Upper lobe of right lung (tissue), 1 donor: ENCODE data around the gene WDTC1. TPM values are rescaled to one million over a fixed set of nuclear protein-coding genes. Genes with fewer than 3 reads are reported as not detected.
"Not testable (repeated sequence)": the region's sequence is repeated elsewhere in the genome, so short reads cannot be mapped to it uniquely, and the experiment has no call there.

ENCODE experiments used
- ATAC-seq: fragments of 200-7000 bp; cut with Tn5 transposase; one replicate; pipeline ENCODE4 v1.9.1; 2020; ENCODE audit warnings: mild to moderate bottlenecking, moderate library complexity
- DNase-seq: peaks from one replicate; pipeline ENCODE4 v3.0.0-alpha.2; 2020
- H3K27ac ChIP-seq: fragments of 200-600 bp; one replicate; pipeline ENCODE4 v1.8.0; 2022
- H3K27me3 ChIP-seq: fragments of 200-600 bp; one replicate; pipeline ENCODE4 v1.8.0; 2022; ENCODE audit warnings: mild to moderate bottlenecking
- H3K36me3 ChIP-seq: fragments of 200-600 bp; one replicate; pipeline ENCODE4 v1.8.0; 2022
- H3K4me1 ChIP-seq: fragments of 200-600 bp; one replicate; pipeline ENCODE4 v1.8.0; 2022
- H3K4me3 ChIP-seq: fragments of 200-600 bp; one replicate; pipeline ENCODE4 v1.8.0; 2022; ENCODE audit warnings: mild to moderate bottlenecking
- H3K9me3 ChIP-seq: fragments of 200-600 bp; one replicate; pipeline ENCODE4 v1.8.0; 2022
- CTCF ChIP-seq: fragments of 200-600 bp; IDR thresholded peaks from one replicate; pipeline ENCODE4 v1.8.0; 2022; ENCODE audit warnings: antibody characterized with exemption
- intact Hi-C: fragments of 100-400 bp; cut with DNase I; formaldehyde crosslinking; loops from one replicate; pipeline ENCODE4 v1.11.0; 2022
- total RNA-seq: library from RNA; stranded (reverse); fragmentation: NEBNext Ultra II Directional; extraction: Animal tissue kit (Norgen Biotek cat#: 25700); gene quantifications from one replicate; pipeline ENCODE4 v1.2.1, GENCODE V29; 2021
- donor health status: DM: no; HTN: yes; CAD: no; lungs with severe emphysema.

The WDTC1 gene
- total RNA-seq, 1 donor from 2014 or later: 44.1 TPM

GRCh38 chr1:27284425-27285273, 50.2 kb downstream of the WDTC1 start:
- Histone ChIP-seq H3K36me3 (peaks cover 29% of the 10 kb centered on the region), H3K9me3 (no peaks in the 10 kb centered on the region), H3K4me1 (no peaks in the 10 kb centered on the region), H3K27me3 (no peaks in the 10 kb centered on the region), H3K4me3 (no peak overlapping the region), H3K27ac (no peak overlapping the region)
- TF ChIP-seq CTCF: peak; percentile 89
- intact Hi-C loops: loop anchor here (2.0 to 10.0 kb wide), 2 partner anchors 90 to 182 kb away; no protein-coding TSS in a partner anchor
- DNase-seq (peak; percentile 84), ATAC-seq (peak; percentile 98)

GRCh38 chr1:27285274-27285660, 50.8 kb downstream of the WDTC1 start:
- DNase-seq (no peak), ATAC-seq (no peak)
- no peak overlapping the region for H3K27ac ChIP-seq
- intact Hi-C loops: loop anchor here (2.0 to 10.0 kb wide), 2 partner anchors 90 to 182 kb away; no protein-coding TSS in a partner anchor
- no peak overlapping the region for H3K4me3 ChIP-seq
- no peaks in the 10 kb centered on the region for H3K4me1 ChIP-seq
- TF ChIP-seq CTCF: no peak
- H3K27me3 ChIP-seq: no peaks in the 10 kb centered on the region
- peaks cover 31% of the 10 kb centered on the region for H3K36me3 ChIP-seq
- no peaks in the 10 kb centered on the region for H3K9me3 ChIP-seq

- not testable (repeated sequence) for DNase-seq, ATAC-seq, H3K27ac ChIP-seq, H3K9me3 ChIP-seq, H3K4me1 ChIP-seq, H3K4me3 ChIP-seq, H3K27me3 ChIP-seq
- intact Hi-C loops: loop anchor here (2.0 to 10.0 kb wide), 2 partner anchors 91 to 183 kb away; no protein-coding TSS in a partner anchor
- peaks cover 37% of the 10 kb centered on the region for H3K36me3 ChIP-seq
These were observed 51.4 kb downstream of the WDTC1 start for GRCh38 chr1:27285821-27286220.

- not testable (repeated sequence) for H3K27me3 ChIP-seq, H3K4me3 ChIP-seq, ATAC-seq, H3K9me3 ChIP-seq, H3K4me1 ChIP-seq, H3K27ac ChIP-seq, DNase-seq
- peaks cover 53% of the 10 kb centered on the region for H3K36me3 ChIP-seq
- intact Hi-C loops: loop anchor here (10.0 kb wide), 1 partner anchor 94 kb away; no protein-coding TSS in a partner anchor
These were observed 54.7 kb downstream of the WDTC1 start for GRCh38 chr1:27289125-27289524.

GRCh38 chr1:27290581-27290980, 56.1 kb downstream of the WDTC1 start:
- no peaks in the 10 kb centered on the region for H3K27me3 ChIP-seq
- TF ChIP-seq CTCF: no peak
- intact Hi-C loops: no loop called here
- peaks cover 65% of the 10 kb centered on the region for H3K36me3 ChIP-seq
- no peak overlapping the region for H3K27ac ChIP-seq
- H3K9me3 ChIP-seq: no peaks in the 10 kb centered on the region
- H3K4me1 ChIP-seq: no peaks in the 10 kb centered on the region
- H3K4me3 ChIP-seq: no peak overlapping the region
- no peak for DNase-seq
- no peak for ATAC-seq

GRCh38 chr1:27292106-27292505, 57.7 kb downstream of the WDTC1 start:
- DNase-seq (no peak), ATAC-seq (peak; percentile 79)
- Histone ChIP-seq H3K27ac (no peak overlapping the region), H3K36me3 (peaks cover 61% of the 10 kb centered on the region), H3K27me3 (no peaks in the 10 kb centered on the region), H3K4me1 (no peaks in the 10 kb centered on the region), H3K9me3 (no peaks in the 10 kb centered on the region), H3K4me3 (no peak overlapping the region)
- TF ChIP-seq CTCF: no peak
- intact Hi-C loops: no loop called here
